ENCODE measurements around the gene ACSL3.

DNA sequence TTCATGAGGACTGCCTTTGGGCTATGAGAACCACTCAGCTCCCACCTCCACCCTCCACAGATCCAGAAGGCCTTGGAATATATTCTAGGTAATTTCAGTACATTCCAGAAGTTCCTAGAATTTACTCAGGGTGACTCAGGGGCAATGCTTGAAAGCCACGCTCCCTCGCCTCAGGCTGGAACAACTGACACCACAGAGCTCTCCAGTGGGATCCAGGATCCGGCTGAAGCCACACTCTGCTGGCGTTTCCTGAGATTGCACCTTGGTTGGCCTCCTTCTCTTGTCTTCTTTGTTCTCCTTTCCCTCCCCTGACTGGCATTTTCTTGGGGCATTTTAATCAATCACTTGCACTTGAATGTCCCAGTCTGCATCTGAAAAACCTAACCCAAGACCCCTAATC lies 98.5 kb downstream of the ACSL3 start:
- TF ChIP-seq CTCF (IDR thresholded peaks at IDR 0.05) (no peak), EZH2 (IDR thresholded peaks at IDR 0.05) (no peak), EZH2phosphoT487 (IDR thresholded peaks at IDR 0.05) (no peak)
